GM23338 (cell line): ENCODE measurements around the gene OTUD3. TPM values are rescaled to one million over a fixed set of nuclear protein-coding genes. Genes with fewer than 3 reads are reported as not detected.

ENCODE experiments used
- ATAC-seq: fragments of 200-7000 bp; cut with Tn5 transposase; 3 replicates; pipeline ENCODE4 v1.9.1; 2020
- DNase-seq: peaks from one replicate; pipeline ENCODE4 v3.0.0-alpha.2; 2015; ENCODE audit warnings: low spot score
- H2AFZ ChIP-seq: fragments of 200-600 bp; sonication (generic); 2 replicates; pipeline ENCODE4 v1.8.0; 2016; ENCODE audit warnings: antibody characterized with exemption, mild to moderate bottlenecking, moderate library complexity
- H3F3A ChIP-seq: fragments of 200-600 bp; sonication (generic); replicated peaks from 2 replicates; pipeline ENCODE4 v1.8.0; 2017; ENCODE audit warnings: antibody characterized with exemption, mixed run types, low read depth
- H3K27ac ChIP-seq: fragments of 200-600 bp; sonication (generic); 2 replicates; pipeline ENCODE4 v1.6.1; 2016; ENCODE audit warnings: low read depth
- H3K27me3 ChIP-seq: fragments of 200-600 bp; sonication (generic); 2 replicates; pipeline ENCODE4 v1.8.0; 2016; ENCODE audit warnings: mild to moderate bottlenecking, mixed run types, moderate library complexity; ENCODE audit not compliant: insufficient read depth
- H3K36me3 ChIP-seq: fragments of 200-600 bp; sonication (generic); 2 replicates; pipeline ENCODE4 v1.8.0; 2016; ENCODE audit warnings: mild to moderate bottlenecking; ENCODE audit not compliant: insufficient read depth
- H3K4me1 ChIP-seq: fragments of 200-600 bp; sonication (generic); 2 replicates; pipeline ENCODE4 v1.8.0; 2016; ENCODE audit warnings: mild to moderate bottlenecking, moderate library complexity; ENCODE audit not compliant: insufficient read depth
- H3K4me2 ChIP-seq: fragments of 200-600 bp; sonication (generic); 2 replicates; pipeline ENCODE4 v1.7.1; 2017; ENCODE audit warnings: mixed run types
- H3K4me3 ChIP-seq: fragments of 200-600 bp; sonication (generic); 2 replicates; pipeline ENCODE4 v1.6.1; 2016; ENCODE audit warnings: mixed run types
- H3K79me2 ChIP-seq: fragments of 200-600 bp; sonication (generic); replicated peaks from 2 replicates; pipeline ENCODE4 v1.8.0; 2017; ENCODE audit warnings: mild to moderate bottlenecking; ENCODE audit not compliant: insufficient read depth
- H3K9me2 ChIP-seq: fragments of 200-600 bp; sonication (generic); 2 replicates; pipeline ENCODE4 v1.8.0; 2017; ENCODE audit not compliant: insufficient read depth
- H4K20me1 ChIP-seq: fragments of 200-600 bp; sonication (generic); replicated peaks from 2 replicates; pipeline ENCODE4 v1.8.0; 2017; ENCODE audit warnings: mild to moderate bottlenecking; ENCODE audit not compliant: insufficient read depth
- H3K27ac Mint-ChIP-seq: 2 replicates; pipeline ENCODE4 v1.8.0; 2020; ENCODE audit warnings: inconsistent platforms, mild to moderate bottlenecking, moderate library complexity, mixed read lengths
- H3K27me3 Mint-ChIP-seq: 3 replicates; pipeline ENCODE4 v1.8.0; 2022; ENCODE audit warnings: low read depth, mild to moderate bottlenecking, moderate library complexity, mixed read lengths, inconsistent platforms; ENCODE audit not compliant: insufficient read depth, poor library complexity
- H3K36me3 Mint-ChIP-seq: 3 replicates; pipeline ENCODE4 v1.8.0; 2021; ENCODE audit warnings: low read depth, mild to moderate bottlenecking, inconsistent platforms, moderate library complexity, mixed read lengths
- H3K4me1 Mint-ChIP-seq: 3 replicates; pipeline ENCODE4 v1.8.0; 2020; ENCODE audit warnings: mild to moderate bottlenecking, inconsistent platforms, mixed read lengths
- H3K4me3 Mint-ChIP-seq: 3 replicates; pipeline ENCODE4 v1.8.0; 2021; ENCODE audit warnings: moderate library complexity, mild to moderate bottlenecking, inconsistent platforms, mixed read lengths
- H3K9me3 Mint-ChIP-seq: 3 replicates; pipeline ENCODE4 v1.8.0; 2020; ENCODE audit warnings: moderate library complexity, mild to moderate bottlenecking, inconsistent platforms, mixed read lengths
- CREB1 ChIP-seq: fragments of 250-450 bp; sonication (Bioruptor Pico); IDR thresholded peaks from 2 replicates; pipeline ENCODE4 v1.5.0; 2020; ENCODE audit warnings: low read depth, mild to moderate bottlenecking, moderate library complexity
- CTCF ChIP-seq, 2 experiments: fragments of 200-600 bp in 1 of 2; sonication (generic) in 1 of 2; conservative IDR thresholded peaks; 2 replicates each; pipeline versions ENCODE4 v1.5.1 to v1.6.1; 2016 to 2017; ENCODE audit warnings: antibody characterized with exemption in 2 of 2, low read depth in 2 of 2, mild to moderate bottlenecking in 2 of 2, moderate library complexity in 1 of 2
- ETS1 ChIP-seq: IDR thresholded peaks from 2 replicates; pipeline ENCODE4 v1.6.1; 2016; ENCODE audit warnings: antibody characterized with exemption
- EZH2 ChIP-seq: fragments of 200-600 bp; sonication (generic); IDR thresholded peaks from one replicate; pipeline ENCODE4 v1.8.0; 2017; ENCODE audit warnings: antibody characterized with exemption, mild to moderate bottlenecking, low read depth; ENCODE audit not compliant: unreplicated experiment
- EZH2phosphoT487 ChIP-seq: fragments of 200-600 bp; sonication (generic); IDR thresholded peaks from one replicate; pipeline ENCODE4 v1.8.1; 2018; ENCODE audit warnings: antibody characterized with exemption; ENCODE audit not compliant: unreplicated experiment
- JUNB ChIP-seq: IDR thresholded peaks from one replicate; pipeline ENCODE4 v1.6.1; 2016; ENCODE audit warnings: antibody characterized with exemption; ENCODE audit not compliant: unreplicated experiment
- NANOG ChIP-seq: IDR thresholded peaks from 2 replicates; pipeline ENCODE4 v1.6.1; 2016; ENCODE audit warnings: antibody characterized with exemption, borderline replicate concordance
- POLR2AphosphoS5 ChIP-seq: IDR thresholded peaks from 2 replicates; pipeline ENCODE4 v1.6.1; 2016; ENCODE audit warnings: antibody characterized with exemption, low read depth
- STAT1 ChIP-seq: IDR thresholded peaks from one replicate; pipeline ENCODE4 v1.6.1; 2016; ENCODE audit warnings: antibody characterized with exemption; ENCODE audit not compliant: unreplicated experiment
- ZNF114 ChIP-seq: fragments of 250-450 bp; sonication (Bioruptor Pico); IDR thresholded peaks from 2 replicates; pipeline ENCODE4 v1.5.0; 2020; ENCODE audit warnings: mild to moderate bottlenecking, moderate library complexity
- ZNF331 ChIP-seq: fragments of 250-450 bp; sonication (Bioruptor Pico); IDR thresholded peaks from 2 replicates; pipeline ENCODE4 v1.5.0; 2020; ENCODE audit warnings: low read depth, mild to moderate bottlenecking, moderate library complexity
- ZNF462 ChIP-seq: fragments of 250-450 bp; sonication (Bioruptor Pico); IDR thresholded peaks from 2 replicates; pipeline ENCODE4 v1.5.0; 2020; ENCODE audit warnings: mild to moderate bottlenecking, moderate library complexity
- polyA plus RNA-seq: library from polyadenylated mRNA; unstranded; fragments of >200 nt; fragmentation: Nextera tagmentation; extraction: Ambion mirVana; gene quantifications from 2 replicates; pipeline ENCODE4 v1.2.1, GENCODE V29; 2016
- total RNA-seq: library from RNA; depleted of rRNA; stranded (reverse); fragments of >200 nt; shearing (Covaris generic); gene quantifications from 2 replicates; pipeline ENCODE4 v1.2.3, GENCODE V29; 2014

OTUD3 gene
- total and polyA plus RNA-seq, 2 experiments from 2014 or later = 3.0 to 12.9 TPM

GRCh38 chr1:19840228-19840627 is 42.0 kb upstream of the OTUD3 start (continued):
- TF ChIP-seq ZNF462 (CRISPR knock-in tag) (no peak), EZH2 (no peak), JUNB (no peak), EZH2phosphoT487 (no peak), ZNF331 (CRISPR knock-in tag) (no peak)

- ATAC-seq = no peak
- TF ChIP-seq JUNB = no peak
- TF ChIP-seq ZNF331 (CRISPR knock-in tag) = no peak
- TF ChIP-seq ETS1 = no peak
- no peak for TF ChIP-seq EZH2
- no peak for TF ChIP-seq CTCF (conservative IDR thresholded peaks at IDR 0.05; ENCODE audit: low read depth in 2 of 2)
- no peak for TF ChIP-seq EZH2phosphoT487
- TF ChIP-seq NANOG = no peak
- no peak for TF ChIP-seq ZNF114 (CRISPR knock-in tag)
- TF ChIP-seq CREB1 (CRISPR knock-in tag) = no peak
- no peak for TF ChIP-seq POLR2AphosphoS5
- no peak for TF ChIP-seq STAT1
Measured at GRCh38 chr1:19844731-19845495, 37.3 kb upstream of the OTUD3 start.

More at GRCh38 chr1:19844731-19845495, 37.3 kb upstream of the OTUD3 start:
- peak overlapping the region; percentile 47 for H2AFZ ChIP-seq
- Mint-ChIP-seq H3K27me3 (peaks cover 1% of the 10 kb centered on the region), H3K36me3 (no peaks in the 10 kb centered on the region), H3K4me3 (no peak overlapping the region), H3K9me3 (no peaks in the 10 kb centered on the region), H3K4me1 (peaks cover 6% of the 10 kb centered on the region), H3K27ac (no peak overlapping the region)
- H3F3A ChIP-seq = no peaks in the 10 kb centered on the region
- H3K36me3 ChIP-seq = no peaks in the 10 kb centered on the region
- H3K4me2 ChIP-seq = no peak overlapping the region
- no peaks in the 10 kb centered on the region for H3K27me3 ChIP-seq
- DNase-seq = no peak
- H3K79me2 ChIP-seq = no peaks in the 10 kb centered on the region
- no peaks in the 10 kb centered on the region for H3K4me1 ChIP-seq
- no peaks in the 10 kb centered on the region for H4K20me1 ChIP-seq
- no peaks in the 10 kb centered on the region for H3K9me2 ChIP-seq
- no peak overlapping the region for H3K27ac ChIP-seq
- H3K4me3 ChIP-seq = no peak overlapping the region
